ENCODE data around the gene YAF2.

Gene YAF2

DNA sequence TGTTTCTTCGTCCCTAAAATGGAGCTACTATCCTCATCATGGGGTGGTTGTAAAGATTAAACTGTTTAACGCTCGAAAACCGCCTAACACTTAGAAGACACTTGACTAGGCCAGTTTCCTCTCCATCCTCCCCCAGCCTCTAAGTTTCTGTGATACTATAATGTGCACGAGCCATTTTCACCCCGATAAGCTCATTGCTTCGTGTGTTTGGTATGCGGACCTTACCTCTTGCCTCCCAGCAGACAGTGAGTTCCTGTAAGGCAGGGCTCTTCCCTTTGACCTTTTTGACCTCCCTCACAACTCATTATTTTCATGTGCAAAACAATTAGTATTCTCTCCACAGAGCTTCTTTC lies 92.9 kb downstream of the YAF2 start:
- H3K4me3 ChIP-seq (ENCODE audit: control insufficient read depth, low read depth, low read length), result peak overlapping the region; percentile 61
- TF ChIP-seq, protein P1, sequence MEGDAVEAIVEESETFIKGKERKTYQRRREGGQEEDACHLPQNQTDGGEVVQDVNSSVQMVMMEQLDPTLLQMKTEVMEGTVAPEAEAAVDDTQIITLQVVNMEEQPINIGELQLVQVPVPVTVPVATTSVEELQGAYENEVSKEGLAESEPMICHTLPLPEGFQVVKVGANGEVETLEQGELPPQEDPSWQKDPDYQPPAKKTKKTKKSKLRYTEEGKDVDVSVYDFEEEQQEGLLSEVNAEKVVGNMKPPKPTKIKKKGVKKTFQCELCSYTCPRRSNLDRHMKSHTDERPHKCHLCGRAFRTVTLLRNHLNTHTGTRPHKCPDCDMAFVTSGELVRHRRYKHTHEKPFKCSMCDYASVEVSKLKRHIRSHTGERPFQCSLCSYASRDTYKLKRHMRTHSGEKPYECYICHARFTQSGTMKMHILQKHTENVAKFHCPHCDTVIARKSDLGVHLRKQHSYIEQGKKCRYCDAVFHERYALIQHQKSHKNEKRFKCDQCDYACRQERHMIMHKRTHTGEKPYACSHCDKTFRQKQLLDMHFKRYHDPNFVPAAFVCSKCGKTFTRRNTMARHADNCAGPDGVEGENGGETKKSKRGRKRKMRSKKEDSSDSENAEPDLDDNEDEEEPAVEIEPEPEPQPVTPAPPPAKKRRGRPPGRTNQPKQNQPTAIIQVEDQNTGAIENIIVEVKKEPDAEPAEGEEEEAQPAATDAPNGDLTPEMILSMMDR (IDR thresholded peaks at IDR 0.05; ENCODE audit: control insufficient read depth, insufficient read depth, low read depth, low read length, missing control alignments), result no peak
- no peak for DNase-seq (ENCODE audit: low read depth)

- DNase-seq (ENCODE audit: low read depth), result peak; percentile 66
- TF ChIP-seq, protein P1 (IDR thresholded peaks at IDR 0.05; ENCODE audit: control insufficient read depth, insufficient read depth, low read depth, low read length, missing control alignments), result no peak
- H3K4me3 ChIP-seq (ENCODE audit: control insufficient read depth, low read depth, low read length), result peak within 1 kb of the TSS; percentile 61
Observed at GRCh38 chr12:42144408-42145196, 93.4 kb downstream of the YAF2 start, which contains the start of gene GXYLT1. TSS of gene GXYLT1 (minus strand) at chr12:42144874. CDS start at chr12:42144646, 228 bp downstream.

DNA sequence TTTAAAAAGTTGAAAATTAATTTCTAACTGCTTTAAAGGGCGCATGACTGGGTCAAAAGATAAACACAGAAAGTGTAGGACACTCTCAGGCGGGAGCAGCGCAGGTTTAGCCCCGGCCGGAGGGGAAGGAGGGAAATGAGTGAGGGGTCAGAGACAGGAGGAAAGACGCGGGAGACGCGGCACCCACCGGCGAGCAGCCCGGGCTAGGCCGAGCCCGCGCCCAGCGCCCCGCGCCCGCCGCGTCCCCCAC lies 94.0 kb downstream of the YAF2 start:
- TF ChIP-seq, protein P1 (IDR thresholded peaks at IDR 0.05; ENCODE audit: control insufficient read depth, insufficient read depth, low read depth, low read length, missing control alignments), result no peak
- H3K4me3 ChIP-seq (ENCODE audit: control insufficient read depth, low read depth, low read length), result peak overlapping the region; percentile 61
- no peak for DNase-seq (ENCODE audit: low read depth)

DNA sequence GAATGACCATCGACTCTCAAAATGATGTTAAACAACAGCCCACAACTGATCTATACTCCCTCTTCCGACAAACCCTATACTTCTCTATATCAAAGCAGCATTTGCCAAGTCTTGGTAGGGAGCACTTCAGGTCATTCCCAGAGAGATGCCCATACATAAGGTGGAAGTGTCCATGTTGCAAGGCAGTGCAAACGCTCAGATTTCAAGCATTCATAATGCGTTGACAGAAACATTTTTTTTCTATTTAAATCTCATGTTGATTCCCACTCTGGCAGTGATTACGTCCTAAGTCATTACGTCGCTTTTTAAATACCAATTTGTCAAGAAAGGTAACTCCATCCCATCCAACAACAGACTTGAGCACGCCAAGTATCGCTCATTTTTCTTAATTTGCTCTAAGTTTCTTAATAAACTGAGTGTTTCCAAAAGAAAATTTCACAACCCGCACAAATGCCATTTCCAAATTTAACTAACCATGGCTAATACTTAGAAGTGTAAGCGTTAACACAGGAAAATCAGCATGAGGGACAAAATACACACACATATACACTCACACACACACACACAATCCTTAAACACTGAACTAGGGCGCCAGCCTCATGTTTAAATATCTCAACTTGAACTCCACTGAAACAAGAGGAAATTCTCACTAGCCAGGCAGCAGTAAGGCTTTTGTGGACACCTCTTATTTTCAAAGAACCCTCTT lies 94.4 kb downstream of the YAF2 start:
- TF ChIP-seq, protein P1 (IDR thresholded peaks at IDR 0.05; ENCODE audit: control insufficient read depth, insufficient read depth, low read depth, low read length, missing control alignments), result no peak
- DNase-seq (ENCODE audit: low read depth), result no peak
- peak overlapping the region; percentile 61 for H3K4me3 ChIP-seq (ENCODE audit: control insufficient read depth, low read depth, low read length)

- no peak overlapping the region for H3K4me3 ChIP-seq (ENCODE audit: control insufficient read depth, low read depth, low read length)
- TF ChIP-seq, protein P1 (IDR thresholded peaks at IDR 0.05; ENCODE audit: control insufficient read depth, insufficient read depth, low read depth, low read length, missing control alignments), result no peak
- no peak for DNase-seq (ENCODE audit: low read depth)
Observed at GRCh38 chr12:42141981-42142606, 96.0 kb downstream of the YAF2 start.

DNA sequence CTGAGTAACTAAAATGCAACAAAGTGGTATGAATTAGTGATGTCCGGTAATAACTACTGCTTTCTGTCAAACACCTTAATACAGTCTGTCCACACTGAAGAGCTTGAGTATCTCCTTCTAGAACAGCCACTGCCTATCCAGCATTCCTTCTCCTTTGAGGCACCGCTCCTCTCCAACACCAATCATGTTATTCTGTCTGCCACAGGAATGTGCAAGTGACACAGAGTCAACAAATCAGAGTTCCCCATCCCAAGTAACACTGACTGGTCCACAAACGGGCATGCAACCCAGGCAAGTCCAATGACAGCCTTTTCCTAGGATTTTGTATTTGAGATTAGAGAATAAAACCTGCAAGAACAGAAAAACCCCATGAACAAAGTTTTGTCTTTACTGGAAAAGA lies 97.1 kb downstream of the YAF2 start:
- DNase-seq (ENCODE audit: low read depth), result no peak
- TF ChIP-seq, protein P1 (IDR thresholded peaks at IDR 0.05; ENCODE audit: control insufficient read depth, insufficient read depth, low read depth, low read length, missing control alignments), result no peak
- H3K4me3 ChIP-seq (ENCODE audit: control insufficient read depth, low read depth, low read length), result no peak overlapping the region
